Duodenal mucosa (tissue), 2 donors: Measurements from ENCODE around the gene SIK3.
"Not testable (repeated sequence)": the region's sequence is repeated elsewhere in the genome, so short reads cannot be mapped to it uniquely, and the experiment has no call there.

ENCODE experiments used
- H3K27ac ChIP-seq: one replicate; pipeline ENCODE4 v1.7.0; 2013; ENCODE audit warnings: low read depth, low read length
- H3K27me3 ChIP-seq, 2 donors: one replicate each; pipeline ENCODE4 v1.7.0; 2013; ENCODE audit warnings: low read length in 2 of 2, control low read depth in 1 of 2; ENCODE audit not compliant: insufficient read depth in 2 of 2, control insufficient read depth in 1 of 2
- H3K36me3 ChIP-seq, 2 donors: one replicate each; pipeline ENCODE4 v1.7.0; 2013; ENCODE audit warnings: low read length in 2 of 2, control low read depth in 1 of 2; ENCODE audit not compliant: insufficient read depth in 2 of 2, control insufficient read depth in 1 of 2
- H3K4me1 ChIP-seq, 2 donors: one replicate each; pipeline ENCODE4 v1.7.0; 2013; ENCODE audit warnings: low read length in 2 of 2, control low read depth in 1 of 2; ENCODE audit not compliant: insufficient read depth in 2 of 2, control insufficient read depth in 1 of 2
- H3K4me3 ChIP-seq, 2 donors: one replicate each; pipeline ENCODE4 v1.7.0; 2013; ENCODE audit warnings: low read length in 2 of 2, low read depth in 1 of 2
- H3K9ac ChIP-seq, 2 donors: one replicate each; pipeline ENCODE4 v1.7.0; 2013; ENCODE audit warnings: low read length in 2 of 2, low read depth in 1 of 2
- H3K9me3 ChIP-seq, 2 donors: one replicate each; pipeline ENCODE4 v1.7.0; 2013; ENCODE audit warnings: low read length in 2 of 2, control low read depth in 1 of 2; ENCODE audit not compliant: control insufficient read depth in 1 of 2

SIK3 gene

GRCh38 chr11:116813170-116813569 lies 285.1 kb downstream of the SIK3 start:
- Histone ChIP-seq H3K36me3 (no peaks in the 10 kb centered on the region), H3K9me3 (no peaks in the 10 kb centered on the region), H3K27me3 (no peaks in the 10 kb centered on the region), H3K9ac (no peak overlapping the region), H3K4me3 (no peak overlapping the region), H3K4me1 (peaks cover 6 to 17% of the 10 kb centered on the region in 2 donors), H3K27ac (no peak overlapping the region)

GRCh38 chr11:116812109-116812508 lies 286.1 kb downstream of the SIK3 start:
- peaks cover 13 to 25% of the 10 kb centered on the region in 2 donors for H3K4me1 ChIP-seq

GRCh38 chr11:116811194-116811593 lies 287.0 kb downstream of the SIK3 start:
- no peaks in the 10 kb centered on the region for H3K36me3 ChIP-seq
- H3K9me3 ChIP-seq, result no peaks in the 10 kb centered on the region
- H3K27ac ChIP-seq, result no peak overlapping the region
- H3K4me1 ChIP-seq, result peaks cover 20 to 22% of the 10 kb centered on the region in 2 donors
- no peak overlapping the region for H3K4me3 ChIP-seq
- no peaks in the 10 kb centered on the region for H3K27me3 ChIP-seq
- no peak overlapping the region for H3K9ac ChIP-seq

More at GRCh38 chr11:116812109-116812508, 286.1 kb downstream of the SIK3 start:
- no peaks in the 10 kb centered on the region for H3K27me3 ChIP-seq
- H3K27ac ChIP-seq, result no peak overlapping the region
- no peaks in the 10 kb centered on the region for H3K36me3 ChIP-seq
- H3K4me3 ChIP-seq, result no peak overlapping the region
- H3K9me3 ChIP-seq, result no peaks in the 10 kb centered on the region
- H3K9ac ChIP-seq, result no peak overlapping the region

- Histone ChIP-seq H3K9me3 (no peaks in the 10 kb centered on the region), H3K9ac (peak overlapping the region; percentile 44 to 48), H3K27ac (peak overlapping the region; percentile 69), H3K4me3 (peak overlapping the region in 1 of 2 donors; percentile 54), H3K4me1 (peaks cover 16 to 20% of the 10 kb centered on the region in 2 donors), H3K36me3 (no peaks in the 10 kb centered on the region), H3K27me3 (no peaks in the 10 kb centered on the region)
These were observed 289.7 kb downstream of the SIK3 start for GRCh38 chr11:116808262-116809175.

GRCh38 chr11:116807601-116808261 lies 290.5 kb downstream of the SIK3 start:
- Histone ChIP-seq H3K9ac (no peak overlapping the region), H3K36me3 (no peaks in the 10 kb centered on the region), H3K9me3 (no peaks in the 10 kb centered on the region), H3K4me3 (no peak overlapping the region), H3K27ac (peak overlapping the region; percentile 69), H3K27me3 (no peaks in the 10 kb centered on the region), H3K4me1 (peaks cover 16 to 20% of the 10 kb centered on the region in 2 donors)

GRCh38 chr11:116804001-116804400 lies 294.2 kb downstream of the SIK3 start:
- Histone ChIP-seq H3K27ac (no peak overlapping the region), H3K4me1 (peaks cover 15 to 20% of the 10 kb centered on the region in 2 donors), H3K9me3 (no peaks in the 10 kb centered on the region), H3K9ac (no peak overlapping the region), H3K4me3 (no peak overlapping the region), H3K27me3 (no peaks in the 10 kb centered on the region), H3K36me3 (no peaks in the 10 kb centered on the region)

GRCh38 chr11:116801662-116802061 lies 296.6 kb downstream of the SIK3 start:
- not testable (repeated sequence) for H3K4me1 ChIP-seq, H3K9ac ChIP-seq, H3K27me3 ChIP-seq, H3K36me3 ChIP-seq, H3K9me3 ChIP-seq, H3K4me3 ChIP-seq, H3K27ac ChIP-seq

GRCh38 chr11:116800610-116801009 lies 297.6 kb downstream of the SIK3 start:
- no peak overlapping the region for H3K9ac ChIP-seq
- no peaks in the 10 kb centered on the region for H3K27me3 ChIP-seq
- H3K9me3 ChIP-seq, result no peaks in the 10 kb centered on the region
- no peak overlapping the region for H3K27ac ChIP-seq
- peaks cover 0 to 3% of the 10 kb centered on the region in 2 donors for H3K4me1 ChIP-seq
- no peaks in the 10 kb centered on the region for H3K36me3 ChIP-seq
- H3K4me3 ChIP-seq, result no peak overlapping the region

- H3K9ac ChIP-seq, result no peak overlapping the region
- no peaks in the 10 kb centered on the region for H3K9me3 ChIP-seq
- no peaks in the 10 kb centered on the region for H3K36me3 ChIP-seq
- H3K4me3 ChIP-seq, result no peak overlapping the region
- peaks cover 0 to 3% of the 10 kb centered on the region in 2 donors for H3K4me1 ChIP-seq
- H3K27ac ChIP-seq, result no peak overlapping the region
- no peaks in the 10 kb centered on the region for H3K27me3 ChIP-seq
These were observed 299.9 kb downstream of the SIK3 start for GRCh38 chr11:116798368-116798767.

- Histone ChIP-seq H3K9ac (no peak overlapping the region), H3K27ac (no peak overlapping the region), H3K9me3 (no peaks in the 10 kb centered on the region), H3K36me3 (no peaks in the 10 kb centered on the region), H3K4me3 (no peak overlapping the region), H3K27me3 (no peaks in the 10 kb centered on the region), H3K4me1 (peaks cover 0 to 3% of the 10 kb centered on the region in 2 donors)
These were observed 300.4 kb downstream of the SIK3 start for GRCh38 chr11:116797816-116798215.
